ENCODE results near the gene NACA2. TPM values are rescaled to one million over a fixed set of nuclear protein-coding genes. Genes with fewer than 3 reads are reported as not detected.

Gene NACA2
- total and polyA plus RNA-seq, 4 donors, result 0.08 to 0.32 TPM; not detected in 2

DNA sequence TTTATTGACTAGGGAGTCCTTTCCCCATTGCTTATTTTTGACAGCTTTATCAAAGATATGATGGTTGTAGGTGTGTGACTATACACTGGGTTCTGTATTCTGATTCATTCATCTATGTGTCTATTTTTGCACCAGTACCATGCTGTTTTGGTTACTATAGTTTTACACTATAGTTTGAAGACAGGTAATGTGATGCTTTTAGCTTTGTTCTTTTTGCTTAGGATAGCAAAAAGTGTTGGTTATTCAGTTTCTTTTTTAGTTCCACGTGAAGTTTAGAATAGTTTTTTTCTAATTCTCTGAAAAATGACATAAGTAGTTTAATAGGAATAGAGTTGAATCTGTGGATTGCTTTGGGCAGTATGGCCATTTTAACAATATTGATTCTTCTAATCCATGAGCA lies 50.1 kb downstream of the NACA2 start:
- no peak overlapping the region for H3K27ac ChIP-seq (ENCODE audit: low read depth in 1 of 2, low read length in 2 of 2)
- TF ChIP-seq, protein P1, sequence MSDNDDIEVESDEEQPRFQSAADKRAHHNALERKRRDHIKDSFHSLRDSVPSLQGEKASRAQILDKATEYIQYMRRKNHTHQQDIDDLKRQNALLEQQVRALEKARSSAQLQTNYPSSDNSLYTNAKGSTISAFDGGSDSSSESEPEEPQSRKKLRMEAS (IDR thresholded peaks at IDR 0.05), result no peak
- TF ChIP-seq GABPA (IDR thresholded peaks at IDR 0.05 in 1 of 2, conservative IDR thresholded peaks at IDR 0.05 in 1 of 2) (no peak), NR2F2 (IDR thresholded peaks at IDR 0.05) (no peak), YY1 (IDR thresholded peaks at IDR 0.05) (no peak), HNF4A (conservative IDR thresholded peaks at IDR 0.05) (no peak), JUND (IDR thresholded peaks at IDR 0.05) (no peak), EGR1 (IDR thresholded peaks at IDR 0.05; ENCODE audit: low read depth in 2 of 2) (no peak), HNF4G (IDR thresholded peaks at IDR 0.05) (no peak), RAD21 (IDR thresholded peaks at IDR 0.05) (no peak), TAF1 (conservative IDR thresholded peaks at IDR 0.05) (no peak), SP1 (IDR thresholded peaks at IDR 0.05) (no peak), FOXA1 (IDR thresholded peaks at IDR 0.05) (no peak), FOXA2 (IDR thresholded peaks at IDR 0.05) (no peak), RXRA (IDR thresholded peaks at IDR 0.05) (no peak)
- TF ChIP-seq, protein P2, sequence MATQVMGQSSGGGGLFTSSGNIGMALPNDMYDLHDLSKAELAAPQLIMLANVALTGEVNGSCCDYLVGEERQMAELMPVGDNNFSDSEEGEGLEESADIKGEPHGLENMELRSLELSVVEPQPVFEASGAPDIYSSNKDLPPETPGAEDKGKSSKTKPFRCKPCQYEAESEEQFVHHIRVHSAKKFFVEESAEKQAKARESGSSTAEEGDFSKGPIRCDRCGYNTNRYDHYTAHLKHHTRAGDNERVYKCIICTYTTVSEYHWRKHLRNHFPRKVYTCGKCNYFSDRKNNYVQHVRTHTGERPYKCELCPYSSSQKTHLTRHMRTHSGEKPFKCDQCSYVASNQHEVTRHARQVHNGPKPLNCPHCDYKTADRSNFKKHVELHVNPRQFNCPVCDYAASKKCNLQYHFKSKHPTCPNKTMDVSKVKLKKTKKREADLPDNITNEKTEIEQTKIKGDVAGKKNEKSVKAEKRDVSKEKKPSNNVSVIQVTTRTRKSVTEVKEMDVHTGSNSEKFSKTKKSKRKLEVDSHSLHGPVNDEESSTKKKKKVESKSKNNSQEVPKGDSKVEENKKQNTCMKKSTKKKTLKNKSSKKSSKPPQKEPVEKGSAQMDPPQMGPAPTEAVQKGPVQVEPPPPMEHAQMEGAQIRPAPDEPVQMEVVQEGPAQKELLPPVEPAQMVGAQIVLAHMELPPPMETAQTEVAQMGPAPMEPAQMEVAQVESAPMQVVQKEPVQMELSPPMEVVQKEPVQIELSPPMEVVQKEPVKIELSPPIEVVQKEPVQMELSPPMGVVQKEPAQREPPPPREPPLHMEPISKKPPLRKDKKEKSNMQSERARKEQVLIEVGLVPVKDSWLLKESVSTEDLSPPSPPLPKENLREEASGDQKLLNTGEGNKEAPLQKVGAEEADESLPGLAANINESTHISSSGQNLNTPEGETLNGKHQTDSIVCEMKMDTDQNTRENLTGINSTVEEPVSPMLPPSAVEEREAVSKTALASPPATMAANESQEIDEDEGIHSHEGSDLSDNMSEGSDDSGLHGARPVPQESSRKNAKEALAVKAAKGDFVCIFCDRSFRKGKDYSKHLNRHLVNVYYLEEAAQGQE (IDR thresholded peaks at IDR 0.05), result no peak
- TF ChIP-seq, protein P3, sequence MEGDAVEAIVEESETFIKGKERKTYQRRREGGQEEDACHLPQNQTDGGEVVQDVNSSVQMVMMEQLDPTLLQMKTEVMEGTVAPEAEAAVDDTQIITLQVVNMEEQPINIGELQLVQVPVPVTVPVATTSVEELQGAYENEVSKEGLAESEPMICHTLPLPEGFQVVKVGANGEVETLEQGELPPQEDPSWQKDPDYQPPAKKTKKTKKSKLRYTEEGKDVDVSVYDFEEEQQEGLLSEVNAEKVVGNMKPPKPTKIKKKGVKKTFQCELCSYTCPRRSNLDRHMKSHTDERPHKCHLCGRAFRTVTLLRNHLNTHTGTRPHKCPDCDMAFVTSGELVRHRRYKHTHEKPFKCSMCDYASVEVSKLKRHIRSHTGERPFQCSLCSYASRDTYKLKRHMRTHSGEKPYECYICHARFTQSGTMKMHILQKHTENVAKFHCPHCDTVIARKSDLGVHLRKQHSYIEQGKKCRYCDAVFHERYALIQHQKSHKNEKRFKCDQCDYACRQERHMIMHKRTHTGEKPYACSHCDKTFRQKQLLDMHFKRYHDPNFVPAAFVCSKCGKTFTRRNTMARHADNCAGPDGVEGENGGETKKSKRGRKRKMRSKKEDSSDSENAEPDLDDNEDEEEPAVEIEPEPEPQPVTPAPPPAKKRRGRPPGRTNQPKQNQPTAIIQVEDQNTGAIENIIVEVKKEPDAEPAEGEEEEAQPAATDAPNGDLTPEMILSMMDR (IDR thresholded peaks at IDR 0.05; ENCODE audit: low read depth, low read length, missing input control), result no peak
- TF ChIP-seq, protein P4, sequence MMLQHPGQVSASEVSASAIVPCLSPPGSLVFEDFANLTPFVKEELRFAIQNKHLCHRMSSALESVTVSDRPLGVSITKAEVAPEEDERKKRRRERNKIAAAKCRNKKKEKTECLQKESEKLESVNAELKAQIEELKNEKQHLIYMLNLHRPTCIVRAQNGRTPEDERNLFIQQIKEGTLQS (IDR thresholded peaks at IDR 0.05), result no peak
- TF ChIP-seq, protein P5, sequence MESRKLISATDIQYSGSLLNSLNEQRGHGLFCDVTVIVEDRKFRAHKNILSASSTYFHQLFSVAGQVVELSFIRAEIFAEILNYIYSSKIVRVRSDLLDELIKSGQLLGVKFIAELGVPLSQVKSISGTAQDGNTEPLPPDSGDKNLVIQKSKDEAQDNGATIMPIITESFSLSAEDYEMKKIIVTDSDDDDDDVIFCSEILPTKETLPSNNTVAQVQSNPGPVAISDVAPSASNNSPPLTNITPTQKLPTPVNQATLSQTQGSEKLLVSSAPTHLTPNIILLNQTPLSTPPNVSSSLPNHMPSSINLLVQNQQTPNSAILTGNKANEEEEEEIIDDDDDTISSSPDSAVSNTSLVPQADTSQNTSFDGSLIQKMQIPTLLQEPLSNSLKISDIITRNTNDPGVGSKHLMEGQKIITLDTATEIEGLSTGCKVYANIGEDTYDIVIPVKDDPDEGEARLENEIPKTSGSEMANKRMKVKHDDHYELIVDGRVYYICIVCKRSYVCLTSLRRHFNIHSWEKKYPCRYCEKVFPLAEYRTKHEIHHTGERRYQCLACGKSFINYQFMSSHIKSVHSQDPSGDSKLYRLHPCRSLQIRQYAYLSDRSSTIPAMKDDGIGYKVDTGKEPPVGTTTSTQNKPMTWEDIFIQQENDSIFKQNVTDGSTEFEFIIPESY (IDR thresholded peaks at IDR 0.05), result no peak
- H3K9me3 ChIP-seq (ENCODE audit: control insufficient read depth in 4 of 4, low read length in 3 of 4), result peaks cover 2 to 7% (median 3%) of the 10 kb centered on the region in 4 donors
- H3K36me3 ChIP-seq (ENCODE audit: control insufficient read depth in 4 of 4, insufficient read depth in 3 of 4, low read depth in 1 of 4, low read length in 3 of 4), result no peaks in the 10 kb centered on the region
- H3K4me3 ChIP-seq (ENCODE audit: low read depth in 1 of 3, low read length in 3 of 3), result no peak overlapping the region
- no peaks in the 10 kb centered on the region for H3K4me1 ChIP-seq (ENCODE audit: control insufficient read depth in 4 of 4, insufficient read depth in 4 of 4, low read length in 3 of 4)
- no peak overlapping the region for H3K9ac ChIP-seq (ENCODE audit: low read depth in 1 of 2, low read length in 2 of 2)
- H3K27me3 ChIP-seq (ENCODE audit: control insufficient read depth in 4 of 4, insufficient read depth in 4 of 4, low read length in 3 of 4), result no peaks in the 10 kb centered on the region
- DNase-seq (ENCODE audit: low spot score), result no peak
- 73% methylated on average over 1 of the region's 1 CpG for WGBS

Other genes with a start within 250 kb of the NACA2 start
- 1 to 10 TPM; 2.4 to 3.1 TPM for gene TBX2, start 191.4 kb downstream of the NACA2 start, total RNA-seq
- 1 to 10 TPM in 1 of 2 donors, under 1 TPM in 1; 0.85 to 2.6 TPM for gene TBX2, start 191.4 kb downstream of the NACA2 start, polyA plus RNA-seq
- gene TBX4, start 138.8 kb downstream of the NACA2 start, total RNA-seq, result not detected
- not detected for gene TBX4, start 138.8 kb downstream of the NACA2 start, polyA plus RNA-seq